Caki2 (cell line): ENCODE results near the gene JPH2. TPM values are rescaled to one million over a fixed set of nuclear protein-coding genes. Genes with fewer than 3 reads are reported as not detected.

Source experiments
- total RNA-seq: library from RNA; depleted of rRNA; stranded (reverse); fragments of >200 nt; shearing (Covaris generic); gene quantifications from 2 replicates; pipeline ENCODE4 v1.2.3, GENCODE V29; 2014; ENCODE audit warnings: low replicate concordance; rRNA removed

Gene JPH2
- total RNA-seq, 1 experiment from 2014 or later = 0.57 TPM

Other genes with a start within 250 kb of the JPH2 start
- gene OSER1, start 23.6 kb upstream of the JPH2 start, total RNA-seq = 72.4 and 79.6 TPM in 2 replicates
- gene GDAP1L1, start 60.1 kb upstream of the JPH2 start, total RNA-seq = 0.37 TPM in 1 of 2 replicates, not detected in the other
- 5.0 and 6.9 TPM in 2 replicates for gene FITM2, start 124.0 kb upstream of the JPH2 start, total RNA-seq
- not detected in 2 replicates for gene R3HDML, start 149.9 kb upstream of the JPH2 start, total RNA-seq
- gene HNF4A, start 168.5 kb upstream of the JPH2 start, total RNA-seq = not detected in 2 replicates